Cerebellar nuclear complex (tissue), 1 donor: Measurements from ENCODE around the gene PGM5.

ENCODE experiments used
- DNase-seq, 2 experiments: peaks; one replicate each; lab custom pipeline; 2025; lab: John Stamatoyannopoulos, UW

PGM5 gene

GRCh38 chr9:68538200-68538599 lies 181.8 kb downstream of the PGM5 start:
- DNase-seq = no peak

GRCh38 chr9:68540712-68541535 lies 184.5 kb downstream of the PGM5 start, which contains the start of gene TMEM252:
Gene TMEM252 (minus strand): TSS chr9:68540883. CDS start chr9:68540814, 69 bp downstream.
- DNase-seq = no peak

DNA sequence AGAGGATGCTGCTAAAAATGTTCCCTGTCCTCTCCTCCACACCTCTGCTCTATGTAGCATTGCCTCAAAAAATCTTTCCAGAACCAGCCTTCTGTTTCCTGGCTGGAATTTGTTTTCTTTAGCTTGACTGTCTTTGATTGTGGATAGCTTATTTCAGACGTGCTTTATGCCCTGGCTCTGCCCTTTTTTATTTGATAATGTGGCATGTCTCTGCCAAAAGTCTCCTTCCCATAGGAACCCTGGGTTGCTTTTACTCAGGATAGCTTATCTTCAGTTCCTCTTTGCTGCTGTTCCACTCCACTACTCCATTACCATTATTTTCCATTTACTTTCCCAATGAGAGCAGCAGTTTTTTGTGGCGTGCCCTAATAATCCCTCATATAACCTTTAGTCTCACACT lies 185.2 kb downstream of the PGM5 start:
- DNase-seq = no peak

DNA sequence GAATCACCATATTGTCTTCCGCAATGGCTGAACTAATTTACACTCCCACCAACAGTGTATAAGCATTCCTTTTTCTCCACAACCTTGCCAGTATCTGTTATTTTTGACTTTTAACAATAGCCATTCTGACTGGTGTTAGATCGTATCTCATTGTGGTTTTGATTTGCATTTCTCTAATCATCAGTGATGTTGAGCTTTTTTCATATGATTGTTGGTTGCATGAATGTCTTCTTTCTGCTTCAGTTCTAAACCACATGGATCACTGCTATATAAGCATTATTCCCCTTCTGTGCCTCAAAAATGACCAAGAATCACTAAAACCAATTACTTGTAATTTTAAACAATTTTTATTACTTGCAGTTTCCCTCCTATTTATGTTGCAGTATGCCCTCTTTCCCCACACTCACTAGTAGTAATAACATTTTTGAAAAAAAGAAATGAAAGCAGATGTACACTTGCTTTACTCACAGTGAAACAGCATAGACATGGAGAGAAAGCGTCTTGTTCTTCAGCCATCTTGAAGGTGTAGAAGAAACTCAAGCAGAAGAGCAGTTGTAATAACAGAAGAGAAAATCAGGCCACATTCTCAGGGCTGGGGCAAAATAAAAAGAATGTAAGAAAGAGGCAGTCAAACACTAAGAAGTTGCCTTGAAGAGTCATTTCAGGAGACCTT lies 188.8 kb downstream of the PGM5 start:
- no peak for DNase-seq

DNA sequence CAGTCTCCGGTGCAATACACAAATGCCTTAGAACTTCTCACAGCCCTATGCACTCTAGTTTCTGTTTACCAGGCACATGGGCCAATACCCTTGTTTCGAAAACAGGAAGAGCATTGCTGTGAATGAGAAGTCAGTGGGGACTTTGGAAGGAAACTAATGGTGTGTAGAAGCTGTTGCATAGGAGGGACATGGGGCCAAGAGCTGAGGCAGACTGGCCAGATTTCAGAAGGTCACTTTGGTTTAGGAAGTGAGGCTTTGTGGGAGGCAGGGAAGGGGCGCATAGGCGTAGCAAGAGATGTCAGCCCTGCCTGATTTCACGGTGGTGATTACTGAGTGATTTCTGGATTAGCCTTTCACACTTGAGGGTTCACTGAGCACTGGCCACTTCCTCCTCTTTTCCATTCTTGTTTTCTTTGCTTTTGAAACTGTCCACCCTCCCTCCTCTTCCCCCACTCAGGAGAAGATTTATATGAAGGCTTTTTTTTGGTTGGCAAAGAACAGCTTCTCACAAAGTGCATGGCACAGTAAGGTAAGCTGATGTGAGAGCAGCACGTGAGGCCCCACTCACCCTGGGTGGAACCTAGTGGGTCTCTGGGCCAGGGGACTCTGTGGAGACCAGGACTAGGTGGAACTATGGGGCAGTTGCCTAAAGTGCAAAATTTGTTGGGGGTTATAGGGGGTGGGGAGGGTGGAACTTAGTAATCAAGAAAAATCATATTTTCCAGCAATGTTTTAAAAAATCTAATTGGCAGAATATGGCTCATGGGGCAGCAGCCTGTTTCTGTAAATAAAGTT lies 190.4 kb downstream of the PGM5 start:
- DNase-seq = no peak

GRCh38 chr9:68547417-68547816 lies 191.0 kb downstream of the PGM5 start:
- DNase-seq = no peak

GRCh38 chr9:68548241-68548640 lies 191.8 kb downstream of the PGM5 start:
- no peak for DNase-seq

GRCh38 chr9:68551191-68551590 lies 194.8 kb downstream of the PGM5 start:
- no peak for DNase-seq

- no peak for DNase-seq
Observed at GRCh38 chr9:68552700-68553476, 196.5 kb downstream of the PGM5 start.

- no peak for DNase-seq
Observed at GRCh38 chr9:68555437-68556150, 199.2 kb downstream of the PGM5 start.

GRCh38 chr9:68558545-68558944 lies 202.1 kb downstream of the PGM5 start:
- no peak for DNase-seq

GRCh38 chr9:68560071-68560844 lies 203.8 kb downstream of the PGM5 start:
- DNase-seq = no peak

GRCh38 chr9:68562461-68562860 lies 206.1 kb downstream of the PGM5 start:
- DNase-seq = no peak

DNA sequence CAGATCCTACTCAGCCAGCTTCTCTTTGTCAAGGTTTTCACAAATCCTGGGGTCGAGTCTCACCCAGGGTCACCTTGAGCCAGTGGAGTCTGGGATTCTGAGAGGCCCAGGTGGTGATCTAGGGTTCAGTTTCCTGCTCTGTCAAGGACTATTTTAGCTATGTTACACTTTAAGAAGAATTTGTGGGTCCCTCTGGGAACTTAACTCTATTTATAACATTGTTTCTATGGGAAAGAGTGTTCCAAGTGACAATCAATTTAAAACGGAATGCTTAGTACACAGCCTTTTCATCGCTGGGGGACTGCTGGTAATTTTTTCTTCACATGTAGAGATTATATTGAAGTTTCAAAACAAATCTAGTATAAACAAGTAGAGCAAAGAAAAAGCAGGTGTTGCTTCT lies 211.2 kb downstream of the PGM5 start:
- no peak for DNase-seq

DNA sequence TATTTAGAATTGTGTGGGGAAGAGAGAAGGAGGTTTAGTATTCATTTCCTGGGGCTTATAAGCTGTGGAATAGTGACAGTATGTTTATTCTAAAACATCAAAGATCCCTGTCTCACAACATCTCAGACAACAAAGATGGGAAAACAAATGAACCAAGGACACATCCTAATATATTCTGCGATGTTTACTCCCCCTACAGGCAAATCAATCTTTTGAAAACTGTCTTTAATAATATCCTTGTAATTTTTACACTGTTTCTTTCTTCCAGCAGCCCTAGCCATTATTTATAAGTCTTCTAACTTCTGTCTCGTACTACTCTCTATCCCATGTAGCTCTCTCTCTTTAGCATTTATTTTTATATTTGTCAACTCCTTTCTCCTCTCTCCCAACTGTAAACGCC lies 217.7 kb downstream of the PGM5 start:
- no peak for DNase-seq

- no peak for DNase-seq
Observed at GRCh38 chr9:68575817-68576216, 219.4 kb downstream of the PGM5 start.

GRCh38 chr9:68577774-68578591 lies 221.6 kb downstream of the PGM5 start:
- DNase-seq = no peak
